IPS-NIHi11 (cell line): ENCODE data around the gene UXS1.

Experiments used
- DNase-seq: peaks from one replicate; pipeline ENCODE4 v3.0.0; 2012; ENCODE audit warnings: mixed read lengths, low spot score

The UXS1 gene

GRCh38 chr2:106109675-106110424 lies 84.3 kb downstream of the UXS1 start:
- DNase-seq, result no peak

DNA sequence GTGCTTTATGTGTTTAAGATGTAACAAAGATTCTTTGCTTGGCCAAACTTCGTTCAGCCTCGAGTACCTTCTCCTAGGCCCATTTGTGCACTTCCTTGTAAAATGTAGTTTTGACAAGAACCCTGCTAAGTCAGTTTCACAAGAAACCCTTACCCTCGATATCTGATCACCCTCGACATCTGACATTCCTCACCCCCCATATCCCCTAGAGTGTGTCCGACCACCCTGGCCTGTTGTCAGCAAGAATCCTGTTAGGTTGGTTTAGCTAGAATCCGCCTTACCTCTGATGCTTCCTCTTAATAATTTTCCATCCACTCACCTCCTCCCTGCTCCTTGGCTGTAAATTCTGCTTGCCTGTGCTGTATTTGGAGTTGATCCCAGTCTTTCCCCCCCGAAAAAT lies 85.3 kb downstream of the UXS1 start:
- no peak for DNase-seq

DNA sequence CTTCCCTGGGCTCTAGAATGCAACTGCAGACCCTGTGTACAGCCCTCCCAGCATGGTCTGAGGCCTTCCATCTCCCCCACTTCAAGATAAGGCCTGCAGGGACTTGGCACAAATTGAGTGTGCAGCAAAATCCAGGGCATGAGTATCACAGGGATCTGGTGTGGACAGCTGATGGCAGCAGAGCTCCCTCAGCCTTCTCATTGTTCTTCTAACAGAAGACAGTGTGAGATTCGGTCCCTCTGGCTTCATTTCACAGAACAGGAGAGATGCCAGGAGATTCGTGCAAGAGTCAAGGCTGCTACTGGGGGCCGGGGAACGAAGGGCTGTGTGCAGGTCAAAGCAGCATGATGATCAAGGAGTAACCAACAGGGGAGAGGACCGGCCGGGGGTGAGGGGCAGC lies 85.8 kb downstream of the UXS1 start:
- DNase-seq, result no peak

- no peak for DNase-seq
These were observed 86.5 kb downstream of the UXS1 start for GRCh38 chr2:106107509-106108131.

DNA sequence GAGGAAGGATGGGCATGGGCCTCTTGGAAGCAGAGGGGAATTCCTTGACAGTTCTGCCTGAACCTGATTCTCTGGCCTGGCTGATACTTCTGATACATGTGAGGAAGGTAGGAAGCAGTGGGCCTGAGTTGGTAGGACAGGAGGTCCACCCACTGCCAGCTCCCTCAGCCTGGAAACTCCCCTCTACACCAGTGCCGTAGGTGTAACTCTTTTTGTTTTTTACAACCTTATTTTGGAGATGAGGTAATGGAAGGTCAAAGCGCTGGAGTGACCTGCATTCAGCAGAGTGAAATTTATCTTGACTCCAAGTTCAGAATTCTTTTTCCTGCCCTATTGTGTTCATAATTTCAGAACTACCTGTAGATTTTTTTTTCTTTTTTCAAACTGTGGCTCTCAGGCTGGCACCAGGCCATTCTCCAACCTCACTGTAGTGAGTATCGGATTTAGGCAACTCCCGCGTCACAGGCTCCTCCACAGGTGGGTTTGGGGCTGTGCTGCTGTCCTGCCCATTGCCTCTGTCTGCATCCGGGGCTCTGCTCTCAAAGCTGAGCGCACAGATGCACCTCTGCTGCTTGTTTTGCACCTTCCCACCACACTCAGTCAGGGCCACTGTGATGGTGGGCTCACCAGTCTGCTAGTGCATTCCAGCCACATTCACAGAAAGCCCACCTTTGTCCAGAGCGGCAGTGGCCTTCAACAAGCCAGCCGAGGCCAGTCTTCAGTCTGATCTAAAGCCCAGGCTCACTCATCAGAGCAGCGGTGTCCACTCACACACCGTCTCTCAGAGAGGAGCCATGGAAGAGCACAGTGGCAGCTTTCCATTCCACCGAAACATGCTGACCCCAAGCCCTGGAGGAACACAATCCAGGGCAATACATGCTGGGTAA lies 87.2 kb downstream of the UXS1 start:
- no peak for DNase-seq

GRCh38 chr2:106105151-106105922 lies 88.8 kb downstream of the UXS1 start:
- no peak for DNase-seq

- peak; percentile 82 for DNase-seq
These were observed 89.6 kb downstream of the UXS1 start for GRCh38 chr2:106104332-106105062.

- DNase-seq, result no peak
These were observed 94.4 kb downstream of the UXS1 start for GRCh38 chr2:106099691-106100090.

DNA sequence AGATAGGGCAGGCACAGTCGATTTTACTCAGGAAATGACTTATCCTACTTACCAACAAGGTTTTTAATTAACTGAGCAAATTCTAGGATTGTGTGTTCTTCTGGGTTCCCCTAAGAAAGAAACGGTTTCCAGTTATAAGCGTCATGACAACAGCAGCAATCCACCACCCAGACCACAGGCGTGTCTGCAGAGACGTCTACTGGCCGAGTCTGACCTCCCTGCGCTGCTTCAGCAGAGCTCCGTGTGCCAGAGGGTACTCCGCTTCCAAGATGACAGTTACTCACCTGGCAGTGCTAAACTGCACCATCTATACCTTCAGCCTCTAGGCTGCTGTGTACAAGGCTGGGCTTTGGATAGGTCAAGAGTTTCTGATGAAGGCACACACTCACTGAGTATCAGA lies 95.4 kb downstream of the UXS1 start:
- DNase-seq, result no peak

- DNase-seq, result peak; percentile 34
These were observed 96.0 kb downstream of the UXS1 start for GRCh38 chr2:106098081-106098480.

DNA sequence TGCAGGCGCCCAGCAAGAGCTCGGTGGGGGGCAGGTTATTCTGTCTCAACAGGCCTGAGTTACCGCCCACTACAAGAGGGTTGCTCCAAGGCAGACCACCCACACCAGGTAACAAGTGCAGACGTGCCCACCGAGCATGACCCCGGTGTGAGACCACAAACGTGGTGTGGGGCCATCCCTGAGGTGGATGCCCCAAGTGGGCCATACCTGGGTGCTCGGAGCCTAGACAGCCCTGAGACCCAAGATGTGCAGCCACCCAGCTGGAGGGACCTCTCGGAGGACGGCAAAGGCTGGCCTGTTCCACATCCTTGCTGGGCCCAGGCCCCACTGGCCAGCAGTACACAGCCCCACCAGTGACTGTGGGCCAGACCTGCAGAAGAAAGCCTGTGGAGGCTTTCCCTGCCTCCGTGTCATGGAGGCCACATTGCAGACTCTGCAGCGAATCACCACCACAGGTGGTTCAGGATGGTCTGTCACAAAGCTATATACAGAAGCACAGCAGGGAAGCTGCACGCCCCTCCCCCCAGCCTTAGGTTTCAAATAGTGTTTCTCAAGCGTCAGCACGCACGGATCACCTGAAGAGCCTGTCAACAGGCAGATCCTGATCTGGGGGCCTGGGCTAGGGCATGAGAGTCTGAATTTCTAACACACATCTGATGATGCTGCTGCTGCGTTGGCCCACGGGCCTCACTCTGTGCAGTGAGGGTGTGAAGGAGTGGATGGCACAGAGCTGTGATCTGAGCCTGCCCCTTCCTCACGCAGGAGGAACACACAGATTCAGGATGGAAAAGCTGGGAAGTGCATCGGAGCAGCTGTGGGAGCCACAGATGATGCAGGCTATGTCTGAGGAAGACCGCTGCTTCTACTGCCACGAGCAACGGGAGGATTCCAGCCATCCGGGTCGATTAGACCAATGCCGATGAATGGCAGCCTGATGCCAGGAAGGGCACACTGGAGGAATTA lies 96.8 kb downstream of the UXS1 start:
- DNase-seq, result peak; percentile 27

GRCh38 chr2:106096299-106097037 lies 97.6 kb downstream of the UXS1 start:
- no peak for DNase-seq

GRCh38 chr2:106095478-106096298 lies 98.4 kb downstream of the UXS1 start:
- DNase-seq, result no peak

- no peak for DNase-seq
These were observed 99.8 kb downstream of the UXS1 start for GRCh38 chr2:106094131-106094841.

DNA sequence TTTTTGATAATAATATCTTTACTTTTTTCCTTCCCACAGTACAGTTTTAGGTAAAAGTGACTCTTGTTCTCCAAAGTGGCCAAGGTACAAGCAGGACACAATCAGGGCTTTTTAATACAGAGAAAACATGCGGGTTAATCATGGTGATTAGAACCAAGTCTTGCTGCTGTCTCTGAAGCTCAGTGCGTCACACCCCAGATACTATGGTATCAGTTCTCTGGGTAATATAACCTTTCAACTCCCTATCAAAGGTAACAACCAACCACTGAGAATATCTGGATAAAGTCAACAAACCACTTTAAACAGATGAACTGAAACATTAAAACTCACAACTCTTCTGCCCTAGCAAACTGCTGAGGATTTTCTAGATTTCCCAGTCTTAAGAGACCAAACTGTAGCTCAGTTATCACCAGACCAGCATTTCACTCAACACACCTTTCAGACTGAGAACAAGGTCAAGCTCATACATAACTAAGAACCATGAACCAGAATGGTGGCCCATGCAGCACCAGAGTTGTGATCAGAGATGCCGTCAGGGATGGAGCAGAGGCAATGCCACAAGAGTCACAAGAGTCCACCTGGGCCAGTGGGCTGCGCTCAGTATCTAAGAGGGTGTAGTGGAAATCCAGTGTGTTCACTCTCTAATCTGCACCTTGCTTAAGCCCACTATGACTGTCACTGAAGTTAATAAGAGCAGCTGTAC lies 103.0 kb downstream of the UXS1 start:
- no peak for DNase-seq

DNA sequence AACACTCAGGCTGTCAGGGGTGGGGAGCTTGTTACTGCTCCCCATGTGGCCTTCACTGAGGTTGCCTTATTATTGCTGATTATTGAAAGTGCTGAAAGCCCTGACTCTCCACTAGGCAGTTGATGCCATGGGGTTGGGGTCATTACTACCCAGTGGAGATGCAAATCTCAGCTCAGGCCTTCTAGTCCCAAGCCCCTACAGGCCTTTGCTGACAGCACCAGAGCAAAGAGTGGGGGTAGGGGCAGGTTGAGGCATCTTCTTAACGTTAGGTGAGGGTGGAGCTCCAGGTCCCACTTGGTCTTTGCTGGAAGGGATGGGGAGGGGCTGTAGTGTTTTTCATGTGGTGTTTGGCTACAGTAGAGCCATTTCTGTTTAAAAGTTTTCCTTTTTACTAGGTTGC lies 104.5 kb downstream of the UXS1 start:
- no peak for DNase-seq
